ENCODE results near the gene LSM6.

DNA sequence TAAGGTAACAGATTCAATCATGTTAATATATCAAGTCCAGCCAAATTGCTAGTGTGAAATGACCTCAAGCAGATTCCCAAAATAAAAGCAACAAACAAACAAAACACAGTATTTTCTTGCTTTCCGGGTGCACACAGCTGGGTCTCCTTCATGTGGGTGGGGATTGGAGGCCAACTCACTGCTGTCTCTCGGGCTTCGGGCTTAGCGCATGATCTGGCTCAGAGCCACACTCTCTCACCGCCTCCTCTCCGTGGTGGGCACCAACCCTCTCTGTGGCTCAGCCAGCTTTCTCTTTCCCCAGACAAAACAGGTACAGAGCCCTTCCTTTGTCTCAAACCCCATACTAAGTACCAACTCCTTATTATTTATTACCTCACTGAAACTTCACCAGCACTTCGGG is 35.9 kb downstream of the LSM6 start:
- TF ChIP-seq, protein P1, sequence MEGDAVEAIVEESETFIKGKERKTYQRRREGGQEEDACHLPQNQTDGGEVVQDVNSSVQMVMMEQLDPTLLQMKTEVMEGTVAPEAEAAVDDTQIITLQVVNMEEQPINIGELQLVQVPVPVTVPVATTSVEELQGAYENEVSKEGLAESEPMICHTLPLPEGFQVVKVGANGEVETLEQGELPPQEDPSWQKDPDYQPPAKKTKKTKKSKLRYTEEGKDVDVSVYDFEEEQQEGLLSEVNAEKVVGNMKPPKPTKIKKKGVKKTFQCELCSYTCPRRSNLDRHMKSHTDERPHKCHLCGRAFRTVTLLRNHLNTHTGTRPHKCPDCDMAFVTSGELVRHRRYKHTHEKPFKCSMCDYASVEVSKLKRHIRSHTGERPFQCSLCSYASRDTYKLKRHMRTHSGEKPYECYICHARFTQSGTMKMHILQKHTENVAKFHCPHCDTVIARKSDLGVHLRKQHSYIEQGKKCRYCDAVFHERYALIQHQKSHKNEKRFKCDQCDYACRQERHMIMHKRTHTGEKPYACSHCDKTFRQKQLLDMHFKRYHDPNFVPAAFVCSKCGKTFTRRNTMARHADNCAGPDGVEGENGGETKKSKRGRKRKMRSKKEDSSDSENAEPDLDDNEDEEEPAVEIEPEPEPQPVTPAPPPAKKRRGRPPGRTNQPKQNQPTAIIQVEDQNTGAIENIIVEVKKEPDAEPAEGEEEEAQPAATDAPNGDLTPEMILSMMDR (IDR thresholded peaks at IDR 0.05 in 4 of 5, conservative IDR thresholded peaks at IDR 0.05 in 1 of 5) = no peak
- TF ChIP-seq POLR2A (IDR thresholded peaks at IDR 0.05) = no peak
